Measurements from ENCODE around the gene CACNB4. TPM values are rescaled to one million over a fixed set of nuclear protein-coding genes. Genes with fewer than 3 reads are reported as not detected.

CACNB4 gene
- polyA plus RNA-seq, 1 of the 3 experiments (the other 2 are of a cell fraction) = 0.18 TPM

DNA sequence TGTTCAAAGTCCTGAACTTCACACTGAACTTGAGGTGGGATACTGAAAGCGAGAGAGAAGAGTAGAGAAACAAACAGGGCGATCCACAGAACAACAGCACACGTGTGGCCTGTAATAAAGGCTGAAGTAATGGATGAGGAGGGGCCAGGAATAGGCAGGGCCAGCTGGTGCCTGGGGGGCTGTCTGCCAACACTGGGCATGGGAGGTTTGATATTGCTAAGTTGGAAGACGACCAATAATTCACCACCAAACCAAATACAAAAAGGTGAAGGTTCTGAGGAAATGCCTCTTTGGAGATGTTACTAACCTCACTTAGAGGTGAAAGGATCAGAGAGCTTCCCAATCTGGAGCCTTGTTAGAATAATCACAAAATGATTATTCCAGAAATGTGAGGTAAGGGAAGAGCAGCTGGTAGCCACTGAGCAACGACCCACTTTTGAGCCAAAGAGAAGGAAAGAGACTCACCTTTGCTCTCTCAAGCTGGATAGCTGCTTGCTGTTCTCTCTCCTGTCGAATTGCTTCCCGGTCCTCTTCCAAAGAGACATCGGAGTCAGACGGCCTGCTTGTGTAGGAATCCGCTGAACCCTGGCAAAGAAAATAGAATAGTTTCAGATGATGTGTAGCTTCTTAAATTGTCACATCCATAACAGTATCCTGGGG is 215.9 kb downstream of the CACNB4 start:
- CTCF ChIA-PET = interaction anchor here (0.8 kb wide), 1 partner anchor 143 kb away, joined by 3 read pairs; no protein-coding TSS in a partner anchor
- TF ChIP-seq, protein P1, sequence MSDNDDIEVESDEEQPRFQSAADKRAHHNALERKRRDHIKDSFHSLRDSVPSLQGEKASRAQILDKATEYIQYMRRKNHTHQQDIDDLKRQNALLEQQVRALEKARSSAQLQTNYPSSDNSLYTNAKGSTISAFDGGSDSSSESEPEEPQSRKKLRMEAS (IDR thresholded peaks at IDR 0.05; ENCODE audit: low read depth) = no peak
- TF ChIP-seq EZH2phosphoT487 (IDR thresholded peaks at IDR 0.05; ENCODE audit: borderline replicate concordance, low read depth) = no peak
- TF ChIP-seq, protein P2, sequence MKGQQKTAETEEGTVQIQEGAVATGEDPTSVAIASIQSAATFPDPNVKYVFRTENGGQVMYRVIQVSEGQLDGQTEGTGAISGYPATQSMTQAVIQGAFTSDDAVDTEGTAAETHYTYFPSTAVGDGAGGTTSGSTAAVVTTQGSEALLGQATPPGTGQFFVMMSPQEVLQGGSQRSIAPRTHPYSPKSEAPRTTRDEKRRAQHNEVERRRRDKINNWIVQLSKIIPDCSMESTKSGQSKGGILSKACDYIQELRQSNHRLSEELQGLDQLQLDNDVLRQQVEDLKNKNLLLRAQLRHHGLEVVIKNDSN (IDR thresholded peaks at IDR 0.05; ENCODE audit: borderline replicate concordance, low read depth) = no peak
- TF ChIP-seq, protein P3, sequence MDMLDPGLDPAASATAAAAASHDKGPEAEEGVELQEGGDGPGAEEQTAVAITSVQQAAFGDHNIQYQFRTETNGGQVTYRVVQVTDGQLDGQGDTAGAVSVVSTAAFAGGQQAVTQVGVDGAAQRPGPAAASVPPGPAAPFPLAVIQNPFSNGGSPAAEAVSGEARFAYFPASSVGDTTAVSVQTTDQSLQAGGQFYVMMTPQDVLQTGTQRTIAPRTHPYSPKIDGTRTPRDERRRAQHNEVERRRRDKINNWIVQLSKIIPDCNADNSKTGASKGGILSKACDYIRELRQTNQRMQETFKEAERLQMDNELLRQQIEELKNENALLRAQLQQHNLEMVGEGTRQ (IDR thresholded peaks at IDR 0.05; ENCODE audit: borderline replicate concordance, low read depth, low read length) = no peak
- TF ChIP-seq SMC3 (IDR thresholded peaks at IDR 0.05; ENCODE audit: low read depth, low read length) = no peak
- TF ChIP-seq POLR2AphosphoS5 (IDR thresholded peaks at IDR 0.05; ENCODE audit: low read depth, low read length) = no peak
- TF ChIP-seq TCF12 (IDR thresholded peaks at IDR 0.05) = no peak
- TF ChIP-seq RAD21 (IDR thresholded peaks at IDR 0.05; ENCODE audit: low read length) = no peak
- no peak for TF ChIP-seq YY1 (IDR thresholded peaks at IDR 0.05; ENCODE audit: low read depth)
- no peak for TF ChIP-seq SIN3A (IDR thresholded peaks at IDR 0.05; ENCODE audit: borderline replicate concordance, low read depth, low read length)
- TF ChIP-seq FOSL2 (IDR thresholded peaks at IDR 0.05; ENCODE audit: borderline replicate concordance, low read depth) = no peak
- TF ChIP-seq FOXJ3 (CRISPR knock-in tag; IDR thresholded peaks at IDR 0.05) = no peak
- TF ChIP-seq MEF2A (IDR thresholded peaks at IDR 0.05; ENCODE audit: borderline replicate concordance, low read depth) = no peak
- no peak for TF ChIP-seq NRF1 (IDR thresholded peaks at IDR 0.05; ENCODE audit: low read depth, low read length)
- POLR2A ChIA-PET = no interaction called here

DNA sequence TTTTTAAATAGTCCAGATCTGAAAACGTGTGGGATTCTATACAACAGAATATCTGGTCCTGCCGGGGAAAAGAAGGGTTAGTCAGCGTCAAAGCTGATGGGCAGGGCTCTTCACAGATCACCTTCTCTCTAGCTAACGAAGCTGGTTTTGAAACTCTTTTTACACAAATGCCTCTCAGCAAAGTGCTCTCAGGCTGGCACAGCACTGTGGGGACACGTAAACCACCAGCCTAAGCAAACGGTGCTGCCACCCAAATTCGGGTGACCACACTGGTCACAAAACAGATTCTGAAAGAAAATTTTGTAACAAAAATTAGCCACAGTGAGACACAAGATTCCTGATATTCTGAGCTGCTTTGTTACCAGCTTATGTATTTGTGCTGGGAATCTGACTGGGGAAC is 217.5 kb downstream of the CACNB4 start:
- ChIA-PET POLR2A (no interaction called here), CTCF (no interaction called here)
- Histone ChIP-seq H3K9ac (no peak overlapping the region), H3F3A (replicated peaks; ENCODE audit: insufficient read depth) (no peaks in the 10 kb centered on the region), H2AFZ (ENCODE audit: low read depth) (no peak overlapping the region), H3K9me2 (no peaks in the 10 kb centered on the region), H3K4me3 (ENCODE audit: low read depth in 2 of 2, low read length in 1 of 2) (no peak overlapping the region), H3K4me1 (ENCODE audit: control insufficient read depth in 1 of 2, insufficient read depth in 2 of 2, low read depth in 1 of 2, low read length in 1 of 2) (no peaks in the 10 kb centered on the region), H4K20me1 (ENCODE audit: insufficient read depth) (no peaks in the 10 kb centered on the region), H3K4me2 (no peak overlapping the region), H3K9me3 (no peaks in the 10 kb centered on the region), H3K79me2 (ENCODE audit: insufficient read depth) (no peaks in the 10 kb centered on the region), H3K36me3 (replicated peaks in 1 of 2; ENCODE audit: control insufficient read depth in 1 of 2, insufficient read depth in 2 of 2, low read length in 1 of 2) (no peaks in the 10 kb centered on the region), H3K27ac (ENCODE audit: low read depth in 2 of 2, low read length in 1 of 2) (no peak overlapping the region), H3K27me3 (ENCODE audit: insufficient read depth) (no peaks in the 10 kb centered on the region)
- TF ChIP-seq, protein P4, sequence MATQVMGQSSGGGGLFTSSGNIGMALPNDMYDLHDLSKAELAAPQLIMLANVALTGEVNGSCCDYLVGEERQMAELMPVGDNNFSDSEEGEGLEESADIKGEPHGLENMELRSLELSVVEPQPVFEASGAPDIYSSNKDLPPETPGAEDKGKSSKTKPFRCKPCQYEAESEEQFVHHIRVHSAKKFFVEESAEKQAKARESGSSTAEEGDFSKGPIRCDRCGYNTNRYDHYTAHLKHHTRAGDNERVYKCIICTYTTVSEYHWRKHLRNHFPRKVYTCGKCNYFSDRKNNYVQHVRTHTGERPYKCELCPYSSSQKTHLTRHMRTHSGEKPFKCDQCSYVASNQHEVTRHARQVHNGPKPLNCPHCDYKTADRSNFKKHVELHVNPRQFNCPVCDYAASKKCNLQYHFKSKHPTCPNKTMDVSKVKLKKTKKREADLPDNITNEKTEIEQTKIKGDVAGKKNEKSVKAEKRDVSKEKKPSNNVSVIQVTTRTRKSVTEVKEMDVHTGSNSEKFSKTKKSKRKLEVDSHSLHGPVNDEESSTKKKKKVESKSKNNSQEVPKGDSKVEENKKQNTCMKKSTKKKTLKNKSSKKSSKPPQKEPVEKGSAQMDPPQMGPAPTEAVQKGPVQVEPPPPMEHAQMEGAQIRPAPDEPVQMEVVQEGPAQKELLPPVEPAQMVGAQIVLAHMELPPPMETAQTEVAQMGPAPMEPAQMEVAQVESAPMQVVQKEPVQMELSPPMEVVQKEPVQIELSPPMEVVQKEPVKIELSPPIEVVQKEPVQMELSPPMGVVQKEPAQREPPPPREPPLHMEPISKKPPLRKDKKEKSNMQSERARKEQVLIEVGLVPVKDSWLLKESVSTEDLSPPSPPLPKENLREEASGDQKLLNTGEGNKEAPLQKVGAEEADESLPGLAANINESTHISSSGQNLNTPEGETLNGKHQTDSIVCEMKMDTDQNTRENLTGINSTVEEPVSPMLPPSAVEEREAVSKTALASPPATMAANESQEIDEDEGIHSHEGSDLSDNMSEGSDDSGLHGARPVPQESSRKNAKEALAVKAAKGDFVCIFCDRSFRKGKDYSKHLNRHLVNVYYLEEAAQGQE (IDR thresholded peaks at IDR 0.05; ENCODE audit: low read depth, low read length) = no peak
- no peak for TF ChIP-seq RCOR1 (IDR thresholded peaks at IDR 0.05; ENCODE audit: low read length)
- TF ChIP-seq, protein P2 (IDR thresholded peaks at IDR 0.05; ENCODE audit: borderline replicate concordance, low read depth) = no peak
- no peak for TF ChIP-seq EP300 (IDR thresholded peaks at IDR 0.05; ENCODE audit: borderline replicate concordance in 1 of 2, low read depth in 1 of 2, low read length in 1 of 2)
- no peak for TF ChIP-seq RFX5 (IDR thresholded peaks at IDR 0.05; ENCODE audit: low read length)
- no peak for TF ChIP-seq EZH2phosphoT487 (IDR thresholded peaks at IDR 0.05; ENCODE audit: borderline replicate concordance, low read depth)
- no peak for TF ChIP-seq NRF1 (IDR thresholded peaks at IDR 0.05; ENCODE audit: low read depth, low read length)
- no peak for TF ChIP-seq FOXM1 (IDR thresholded peaks at IDR 0.05; ENCODE audit: low read depth)
- no peak for TF ChIP-seq JUND (IDR thresholded peaks at IDR 0.05)
- 68% methylated on average over 7 of the region's 7 CpGs for WGBS (ENCODE audit: low lambda C conversion rate)
- no peak for DNase-seq

More for the DNA sequence above, 215.9 kb downstream of the CACNB4 start:
- Histone ChIP-seq H3K9me2 (no peaks in the 10 kb centered on the region), H3K9me3 (no peaks in the 10 kb centered on the region), H3K4me2 (no peak overlapping the region), H3F3A (replicated peaks; ENCODE audit: insufficient read depth) (no peaks in the 10 kb centered on the region), H3K36me3 (replicated peaks in 1 of 2; ENCODE audit: control insufficient read depth in 1 of 2, insufficient read depth in 2 of 2, low read length in 1 of 2) (no peaks in the 10 kb centered on the region), H3K27me3 (ENCODE audit: insufficient read depth) (no peaks in the 10 kb centered on the region), H3K4me3 (ENCODE audit: low read depth in 2 of 2, low read length in 1 of 2) (no peak overlapping the region), H3K27ac (ENCODE audit: low read depth in 2 of 2, low read length in 1 of 2) (no peak overlapping the region), H4K20me1 (ENCODE audit: insufficient read depth) (no peaks in the 10 kb centered on the region), H3K9ac (no peak overlapping the region), H3K4me1 (ENCODE audit: control insufficient read depth in 1 of 2, insufficient read depth in 2 of 2, low read depth in 1 of 2, low read length in 1 of 2) (no peaks in the 10 kb centered on the region), H3K79me2 (ENCODE audit: insufficient read depth) (no peaks in the 10 kb centered on the region), H2AFZ (ENCODE audit: low read depth) (no peak overlapping the region)
- no peak for DNase-seq
- 77% methylated on average over 10 of the region's 10 CpGs for WGBS (ENCODE audit: low lambda C conversion rate)

Data from SK-N-SH (cell line).